ENCODE measurements around the gene LRP8. TPM values are rescaled to one million over a fixed set of nuclear protein-coding genes. Genes with fewer than 3 reads are reported as not detected.

Gene LRP8
- total RNA-seq, 1 donor from 2014 or later, result 4.4 TPM

- peak; percentile 25 for DNase-seq (ENCODE audit: extremely low spot score, unreplicated experiment)
- Mint-ChIP-seq H3K9me3 (ENCODE audit: unreplicated experiment) (no peaks in the 10 kb centered on the region), H3K36me3 (ENCODE audit: unreplicated experiment) (no peaks in the 10 kb centered on the region), H3K27ac (ENCODE audit: unreplicated experiment) (no peak overlapping the region), H3K27me3 (ENCODE audit: unreplicated experiment) (peaks cover 24% of the 10 kb centered on the region), H3K4me3 (ENCODE audit: unreplicated experiment) (no peak overlapping the region), H3K4me1 (ENCODE audit: unreplicated experiment) (no peaks in the 10 kb centered on the region)
- TF ChIP-seq CTCF (IDR thresholded peaks at IDR 0.05), result no peak
Observed at GRCh38 chr1:53334781-53335180, 6.9 kb upstream of the LRP8 start.

GRCh38 chr1:53334312-53334711, 6.4 kb upstream of the LRP8 start:
- no peaks in the 10 kb centered on the region for H3K4me1 Mint-ChIP-seq (ENCODE audit: unreplicated experiment)
- no peaks in the 10 kb centered on the region for H3K36me3 Mint-ChIP-seq (ENCODE audit: unreplicated experiment)
- H3K9me3 Mint-ChIP-seq (ENCODE audit: unreplicated experiment), result no peaks in the 10 kb centered on the region
- TF ChIP-seq CTCF (IDR thresholded peaks at IDR 0.05), result no peak
- DNase-seq (ENCODE audit: extremely low spot score, unreplicated experiment), result peak; percentile 68
- H3K4me3 Mint-ChIP-seq (ENCODE audit: unreplicated experiment), result no peak overlapping the region
- no peak overlapping the region for H3K27ac Mint-ChIP-seq (ENCODE audit: unreplicated experiment)
- peaks cover 24% of the 10 kb centered on the region for H3K27me3 Mint-ChIP-seq (ENCODE audit: unreplicated experiment)

GRCh38 chr1:53332833-53333232, 5.0 kb upstream of the LRP8 start:
- H3K36me3 Mint-ChIP-seq (ENCODE audit: unreplicated experiment), result no peaks in the 10 kb centered on the region
- H3K4me3 Mint-ChIP-seq (ENCODE audit: unreplicated experiment), result no peak overlapping the region
- TF ChIP-seq CTCF (IDR thresholded peaks at IDR 0.05), result no peak
- H3K4me1 Mint-ChIP-seq (ENCODE audit: unreplicated experiment), result peaks cover 2% of the 10 kb centered on the region
- H3K27ac Mint-ChIP-seq (ENCODE audit: unreplicated experiment), result no peak overlapping the region
- DNase-seq (ENCODE audit: extremely low spot score, unreplicated experiment), result no peak
- H3K27me3 Mint-ChIP-seq (ENCODE audit: unreplicated experiment), result peaks cover 20% of the 10 kb centered on the region
- no peaks in the 10 kb centered on the region for H3K9me3 Mint-ChIP-seq (ENCODE audit: unreplicated experiment)

GRCh38 chr1:53332186-53332564, 4.3 kb upstream of the LRP8 start:
- no peaks in the 10 kb centered on the region for H3K36me3 Mint-ChIP-seq (ENCODE audit: unreplicated experiment)
- H3K4me3 Mint-ChIP-seq (ENCODE audit: unreplicated experiment), result no peak overlapping the region
- TF ChIP-seq CTCF (IDR thresholded peaks at IDR 0.05), result no peak
- no peak for DNase-seq (ENCODE audit: extremely low spot score, unreplicated experiment)
- H3K4me1 Mint-ChIP-seq (ENCODE audit: unreplicated experiment), result peaks cover 3% of the 10 kb centered on the region
- no peak overlapping the region for H3K27ac Mint-ChIP-seq (ENCODE audit: unreplicated experiment)
- peaks cover 16% of the 10 kb centered on the region for H3K27me3 Mint-ChIP-seq (ENCODE audit: unreplicated experiment)
- no peaks in the 10 kb centered on the region for H3K9me3 Mint-ChIP-seq (ENCODE audit: unreplicated experiment)

GRCh38 chr1:53331446-53332185, 3.7 kb upstream of the LRP8 start:
- Mint-ChIP-seq H3K4me1 (ENCODE audit: unreplicated experiment) (peaks cover 7% of the 10 kb centered on the region), H3K4me3 (ENCODE audit: unreplicated experiment) (no peak overlapping the region), H3K9me3 (ENCODE audit: unreplicated experiment) (no peaks in the 10 kb centered on the region), H3K36me3 (ENCODE audit: unreplicated experiment) (no peaks in the 10 kb centered on the region), H3K27me3 (ENCODE audit: unreplicated experiment) (peaks cover 16% of the 10 kb centered on the region), H3K27ac (ENCODE audit: unreplicated experiment) (no peak overlapping the region)
- no peak for TF ChIP-seq CTCF (IDR thresholded peaks at IDR 0.05)
- DNase-seq (ENCODE audit: extremely low spot score, unreplicated experiment), result no peak

All from osteocyte (in vitro differentiated cells).